Measurements from ENCODE around the gene HS1BP3. TPM values are rescaled to one million over a fixed set of nuclear protein-coding genes. Genes with fewer than 3 reads are reported as not detected.

HS1BP3 gene
- total and polyA plus RNA-seq, 9 of the 15 experiments (the other 6 are each of a cell fraction or from before 2014, with no cell fraction given), result 0.41 to 8.3 (median 5.9) TPM

- TF ChIP-seq CHCHD3 (CRISPR knock-in tag; IDR thresholded peaks at IDR 0.05), result no peak
These were observed 40.9 kb downstream of the HS1BP3 start (continued) for GRCh38 chr2:20609995-20610357.

DNA sequence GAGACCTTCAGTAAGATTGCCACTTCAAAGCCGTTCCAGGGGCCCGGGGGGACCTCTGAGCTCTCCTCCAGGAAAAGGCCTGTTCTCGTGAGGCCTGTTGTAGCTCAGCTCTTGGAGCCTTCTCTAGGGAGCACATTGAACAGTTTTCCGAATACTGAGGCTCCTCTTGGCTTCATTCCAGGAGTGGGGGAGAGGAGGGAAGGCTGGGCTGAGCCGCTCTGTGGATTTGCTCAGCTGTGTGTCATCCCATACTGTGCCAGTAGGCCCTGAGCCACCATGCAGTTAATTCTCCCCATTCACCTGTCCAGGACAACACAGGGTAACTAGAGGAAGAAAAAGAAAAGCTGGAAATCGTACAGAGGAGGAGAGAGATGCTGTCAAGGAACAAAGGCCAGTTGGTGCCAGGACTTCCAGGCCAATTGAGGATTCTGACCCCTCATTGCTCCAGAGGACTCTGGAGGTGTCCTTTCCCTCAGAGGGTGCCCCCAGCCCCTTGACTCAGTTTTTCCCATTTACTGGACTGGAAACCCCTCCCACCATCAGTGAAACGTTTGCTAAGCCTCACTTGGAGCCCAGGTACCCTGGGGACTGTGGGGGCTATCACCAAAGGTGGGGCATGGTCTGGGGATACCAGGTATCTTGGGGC lies 41.4 kb downstream of the HS1BP3 start:
- H3K9me1 ChIP-seq (ENCODE audit: control insufficient read depth, insufficient read depth, low read length), result no peaks in the 10 kb centered on the region
- DNase-seq (ENCODE audit: extremely low read depth in 1 of 4, low spot score in 3 of 4) (peak in 1 of 4 experiments; percentile 44), FAIRE-seq (peak; percentile 29), ATAC-seq (peak; percentile 60; the same call in 2 of the 3 replicates)
- WGBS (ENCODE audit: insufficient coverage, low coverage, missing lambda C conversion rate), result 50% methylated on average over 6 of the region's 7 CpGs
- H3K9me3 ChIP-seq (replicated peaks; ENCODE audit: control insufficient read depth, insufficient read depth, low read depth, low read length), result no peaks in the 10 kb centered on the region
- no peak overlapping the region for H3K27ac ChIP-seq (ENCODE audit: extremely low read depth, low read depth, low read length)
- ChIA-PET POLR2A (interaction anchor here (0.6 to 1.2 kb wide), 3 partner anchors 8 to 257 kb away, joined by 3 read pairs; no protein-coding TSS in a partner anchor), CTCF (ENCODE audit: low intra/inter-chr PET ratio) (interaction anchor here (0.5 kb wide), 1 partner anchor 211 kb away, joined by 3 read pairs; no protein-coding TSS in a partner anchor)
- H3K4me3 ChIP-seq, result no peak overlapping the region
- no peaks in the 10 kb centered on the region for H3K36me3 ChIP-seq (ENCODE audit: control insufficient read depth, insufficient read depth, low read length)
- no peak overlapping the region for H3K4me2 ChIP-seq (ENCODE audit: insufficient read depth, low read length)
- no peaks in the 10 kb centered on the region for H4K20me1 ChIP-seq (replicated peaks; ENCODE audit: control insufficient read depth, insufficient read depth, low read length)
- no TSS peak for BruUV-seq (replicated peaks)
- H2AFZ ChIP-seq (ENCODE audit: low read depth, low read length), result peak overlapping the region; percentile 60; the same call in 1 of the 2 replicates
- no peaks in the 10 kb centered on the region for H3K79me2 ChIP-seq (ENCODE audit: control insufficient read depth, insufficient read depth, low read length)
- no peaks in the 10 kb centered on the region for H3K27me3 ChIP-seq (ENCODE audit: control insufficient read depth in 2 of 2, insufficient read depth in 2 of 2, low read length in 2 of 2)
- intact Hi-C loops (cut with micrococcal nuclease) (no loop called here), in situ Hi-C loops (cut with MboI) (no loop called here)
- TF ChIP-seq NFIC (IDR thresholded peaks at IDR 0.05) (peak; percentile 83), BCOR (IDR thresholded peaks at IDR 0.05) (no peak), CREBBP (IDR thresholded peaks at IDR 0.05; ENCODE audit: low read depth, low read length) (no peak)
- H3K9ac ChIP-seq (ENCODE audit: insufficient read depth in 1 of 2, low read depth in 2 of 2, low read length in 2 of 2), result peak overlapping the region in 1 of 2 experiments; percentile 39; a peak in 2 of 4 replicates
- H3K4me1 ChIP-seq (replicated peaks in 1 of 2; ENCODE audit: control insufficient read depth in 2 of 2, insufficient read depth in 2 of 2, low read length in 2 of 2), result peaks cover 7 to 23% of the 10 kb centered on the region in 2 experiments; a peak in 3 of 5 replicates
